Dermis lymphatic vessel endothelial cell (primary cell): ENCODE measurements around the gene MPZL2. TPM values are rescaled to one million over a fixed set of nuclear protein-coding genes. Genes with fewer than 3 reads are reported as not detected.

ENCODE experiments used
- total RNA-seq: library from RNA; depleted of rRNA; stranded (reverse); fragments of >200 nt; gene quantifications from 2 replicates; pipeline ENCODE4 v1.2.1, GENCODE V29; 2014

Gene MPZL2
- 0.95 and 2.9 TPM in 2 replicates for total RNA-seq

DNA sequence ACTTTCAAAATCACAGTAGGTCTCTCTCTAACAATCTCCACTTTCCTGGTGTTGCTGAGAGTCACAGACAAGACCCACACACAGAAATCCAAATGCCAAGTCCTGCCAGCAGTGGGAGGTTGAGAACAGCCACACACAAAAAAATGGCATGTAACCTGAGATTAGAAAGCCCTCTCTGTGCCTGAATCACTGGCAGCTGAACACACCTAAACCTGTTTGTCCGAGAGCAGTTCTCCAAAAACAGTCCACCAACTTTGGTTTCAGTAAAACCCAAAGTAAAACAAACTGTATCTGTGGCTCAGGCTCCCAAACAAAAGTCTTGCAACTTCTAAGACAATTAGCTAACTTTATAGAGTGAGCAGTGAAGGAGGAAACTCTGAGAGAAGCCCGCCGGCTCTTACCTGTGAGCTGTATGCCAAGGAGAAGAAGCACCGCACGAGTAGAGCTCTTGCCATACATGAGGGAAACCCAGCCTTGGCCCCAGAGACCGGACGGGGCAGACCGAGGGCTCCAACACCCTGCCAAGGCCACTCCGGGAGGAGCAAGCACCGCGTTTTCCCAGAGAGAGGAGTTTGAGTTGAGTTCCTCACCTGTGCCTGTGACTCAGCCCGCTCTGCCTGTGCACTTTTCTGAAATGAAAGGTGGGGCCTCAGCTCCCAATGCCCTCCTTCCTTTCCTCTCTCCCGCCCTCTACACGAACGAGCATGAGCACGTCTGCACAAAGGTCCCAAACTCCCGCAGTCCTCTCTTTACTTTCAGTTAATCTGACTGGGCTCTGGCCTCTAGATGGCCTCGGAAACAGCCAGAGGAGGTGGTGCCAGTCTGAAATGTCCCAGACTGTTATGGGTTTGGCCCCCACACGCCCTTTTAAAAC lies at the start of gene MPZL2:
MPZL2 (minus strand) TSS at position 603 of the 874 bp plus-strand sequence; CDS start at position 459, 144 bp downstream.

DNA sequence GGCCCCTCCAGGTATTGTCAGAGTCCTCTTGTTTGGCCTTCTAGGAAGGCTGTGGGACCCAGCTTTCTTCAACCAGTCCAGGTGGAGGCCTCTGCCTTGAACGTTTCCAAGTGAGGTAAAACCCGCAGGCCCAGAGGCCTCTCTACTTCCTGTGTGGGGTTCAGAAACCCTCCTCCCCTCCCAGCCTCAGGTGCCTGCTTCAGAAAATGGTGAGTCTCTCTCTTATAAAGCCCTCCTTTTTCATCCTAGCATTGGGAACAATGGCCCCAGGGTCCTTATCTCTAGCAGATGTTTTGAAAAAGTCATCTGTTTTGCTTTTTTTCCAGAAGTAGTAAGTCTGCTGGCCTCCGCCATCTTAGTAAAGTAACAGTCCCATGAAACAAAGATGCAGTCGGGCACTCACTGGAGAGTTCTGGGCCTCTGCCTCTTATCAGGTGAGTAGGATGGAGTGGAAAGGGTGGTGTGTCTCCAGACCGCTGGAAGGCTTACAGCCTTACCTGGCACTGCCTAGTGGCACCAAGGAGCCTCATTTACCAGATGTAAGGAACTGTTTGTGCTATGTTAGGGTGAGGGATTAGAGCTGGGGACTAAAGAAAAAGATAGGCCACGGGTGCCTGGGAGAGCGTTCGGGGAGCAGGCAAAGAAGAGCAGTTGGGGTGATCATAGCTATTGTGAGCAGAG lies 40.6 kb upstream of the MPZL2 start, which contains the start of gene CD3E:
CD3E (plus strand) TSS at position 163 of the 681 bp plus-strand sequence; CDS start at position 386, 223 bp downstream.

DNA sequence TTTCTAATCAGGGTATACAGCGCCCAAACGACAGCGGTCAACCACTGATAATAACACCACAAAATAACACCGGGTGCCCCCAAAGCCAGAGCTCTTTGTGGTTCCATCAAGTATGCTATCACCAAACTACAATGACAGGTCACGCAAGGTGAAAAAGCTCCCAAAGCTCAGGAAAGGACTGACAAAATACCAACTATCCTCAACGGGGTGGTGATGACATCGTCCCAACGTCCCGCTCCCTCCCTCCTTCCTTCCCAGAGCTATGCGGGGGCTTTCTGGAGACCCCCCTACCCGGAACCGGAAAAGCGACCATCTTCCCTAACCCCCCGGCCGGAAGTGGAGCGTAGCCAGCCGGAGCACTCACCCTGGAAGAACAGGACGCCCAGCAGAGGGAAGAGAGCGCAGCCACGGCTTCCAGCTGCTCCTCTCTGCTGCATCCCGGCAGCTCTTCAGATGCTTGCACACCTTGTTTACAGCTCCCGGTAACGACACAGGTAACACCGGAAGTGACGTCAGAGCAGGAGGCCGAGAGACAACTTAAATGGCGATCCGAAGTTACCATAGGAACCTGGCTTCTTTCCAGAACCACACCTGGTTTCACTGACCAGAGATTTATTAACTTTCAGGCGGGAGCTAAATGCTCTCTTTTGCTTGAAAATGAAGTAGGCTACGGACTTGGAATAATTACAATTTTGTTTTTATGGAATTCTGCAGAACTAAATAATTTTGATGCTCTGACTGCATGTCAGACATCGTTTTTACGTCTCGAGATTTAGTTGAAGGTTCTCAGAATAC lies 12.0 kb downstream of the MPZL2 start, which contains the start of gene MPZL3:
MPZL3 (minus strand) TSS at position 508 of the 795 bp plus-strand sequence; CDS start at position 437, 71 bp downstream.

DNA sequence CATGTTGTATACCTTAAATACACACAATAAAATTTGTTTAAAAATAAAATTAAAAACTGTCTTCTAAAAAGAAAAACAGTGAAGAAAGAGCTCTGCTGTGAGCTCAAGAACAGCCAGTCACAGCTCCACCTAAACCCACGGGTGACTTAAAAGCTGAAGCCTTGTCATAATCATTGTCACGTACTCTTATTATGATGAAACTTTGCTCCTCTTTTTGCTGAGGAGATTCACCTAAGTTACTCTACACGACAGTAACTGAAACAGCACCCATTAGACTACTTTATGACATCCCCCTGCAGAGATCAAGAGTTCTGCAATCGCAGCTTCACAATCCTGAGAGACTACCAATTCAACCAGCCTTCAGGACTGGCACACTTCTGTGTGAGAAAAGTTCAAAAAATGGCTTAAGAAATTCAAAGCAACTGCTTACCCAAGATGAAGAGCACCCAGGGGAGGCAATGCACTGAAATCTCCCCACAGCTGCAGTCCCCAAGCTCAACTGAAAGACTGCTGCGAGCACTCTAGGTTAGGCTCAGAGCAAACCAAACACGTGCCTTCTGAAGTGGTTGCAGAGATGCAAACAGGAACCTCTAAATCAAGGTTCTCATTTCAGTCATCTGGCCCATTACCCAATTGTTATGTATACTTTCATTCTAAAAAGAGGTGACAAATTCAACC lies 39.4 kb downstream of the MPZL2 start, which contains the start of gene JAML:
JAML (minus strand) TSS at position 501 of the 678 bp plus-strand sequence. CDS start 10,145 bp downstream, outside the sequence.

Other genes with a start within 250 kb of the MPZL2 start
- not detected in 2 replicates for gene TMPRSS4, start 187.2 kb downstream of the MPZL2 start, total RNA-seq
- gene SMIM35, start 177.3 kb downstream of the MPZL2 start, total RNA-seq = not detected in 2 replicates
- gene SCN4B, start 111.5 kb downstream of the MPZL2 start, total RNA-seq = under 0.01 and 0.11 TPM in 2 replicates
- gene SCN2B, start 87.7 kb downstream of the MPZL2 start, total RNA-seq = not detected in 2 replicates
- 0.11 and 0.17 TPM in 2 replicates for gene JAML, start 39.3 kb downstream of the MPZL2 start, total RNA-seq
- gene MPZL3, start 11.9 kb downstream of the MPZL2 start, total RNA-seq = 1.2 and 2.1 TPM in 2 replicates
- not detected in 2 replicates for gene CD3E, start 40.4 kb upstream of the MPZL2 start, total RNA-seq
- gene CD3D, start 78.4 kb upstream of the MPZL2 start, total RNA-seq = not detected in 2 replicates
- not detected in 2 replicates for gene CD3G, start 80.0 kb upstream of the MPZL2 start, total RNA-seq
- gene UBE4A, start 95.3 kb upstream of the MPZL2 start, total RNA-seq = 22.2 and 27.6 TPM in 2 replicates
- 90.3 and 117 TPM in 2 replicates for gene ATP5MG, start 137.3 kb upstream of the MPZL2 start, total RNA-seq
- 17.4 and 19.9 TPM in 2 replicates for gene KMT2A, start 172.2 kb upstream of the MPZL2 start, total RNA-seq